ENCODE measurements around the gene LHPP. TPM values are rescaled to one million over a fixed set of nuclear protein-coding genes. Genes with fewer than 3 reads are reported as not detected.

Gene LHPP
- total RNA-seq, 4 donors from 2014 or later = 34.2 to 76.7 (median 38.2) TPM

DNA sequence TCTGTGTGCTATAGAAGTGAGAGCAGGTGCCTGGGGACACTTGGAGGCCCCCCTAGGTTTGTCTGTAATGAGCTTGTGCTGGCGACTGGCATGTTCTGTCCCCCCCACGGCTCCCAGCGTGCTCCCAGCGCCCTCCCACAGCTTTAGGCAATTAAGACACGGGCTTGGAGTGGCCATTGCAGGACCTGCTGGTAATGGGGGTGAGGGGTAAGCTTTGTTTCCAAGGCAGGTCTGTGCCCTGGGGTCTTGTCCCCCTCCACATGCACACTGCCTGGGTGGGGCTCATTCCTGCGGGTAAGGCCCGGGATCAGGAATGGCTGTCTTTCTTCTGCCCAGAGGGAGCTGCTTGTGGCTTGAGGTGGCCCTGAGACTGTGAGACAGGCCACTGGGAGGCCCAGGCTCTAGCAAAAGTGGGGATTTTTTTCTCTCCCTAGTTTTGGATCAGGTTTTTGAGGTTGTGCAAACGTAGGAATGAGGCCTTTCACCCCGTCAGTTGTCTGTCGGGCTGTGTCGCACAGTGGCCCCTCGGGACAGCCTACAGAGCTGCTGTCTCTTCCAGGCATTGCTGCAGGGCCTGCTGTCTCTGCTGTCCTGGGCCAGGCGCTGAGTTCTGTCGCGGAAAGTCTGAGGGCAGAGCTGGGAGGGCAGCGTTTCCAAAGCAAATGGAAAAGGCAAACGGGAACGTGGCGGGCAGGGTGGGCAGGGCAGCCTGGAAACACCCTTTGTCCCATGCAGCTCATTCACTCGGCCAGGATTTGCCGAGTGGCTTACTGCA, 107.4 kb downstream of the LHPP start:
- H3K27ac ChIP-seq = no peak overlapping the region
- DNase-seq = no peak
- no peak overlapping the region for H3K4me3 ChIP-seq
- H3K36me3 ChIP-seq = no peaks in the 10 kb centered on the region
- H3K9me3 ChIP-seq = no peaks in the 10 kb centered on the region
- H3K4me1 ChIP-seq = peaks cover 0 to 4% (median 0%) of the 10 kb centered on the region in 4 donors
- TF ChIP-seq, protein P1, sequence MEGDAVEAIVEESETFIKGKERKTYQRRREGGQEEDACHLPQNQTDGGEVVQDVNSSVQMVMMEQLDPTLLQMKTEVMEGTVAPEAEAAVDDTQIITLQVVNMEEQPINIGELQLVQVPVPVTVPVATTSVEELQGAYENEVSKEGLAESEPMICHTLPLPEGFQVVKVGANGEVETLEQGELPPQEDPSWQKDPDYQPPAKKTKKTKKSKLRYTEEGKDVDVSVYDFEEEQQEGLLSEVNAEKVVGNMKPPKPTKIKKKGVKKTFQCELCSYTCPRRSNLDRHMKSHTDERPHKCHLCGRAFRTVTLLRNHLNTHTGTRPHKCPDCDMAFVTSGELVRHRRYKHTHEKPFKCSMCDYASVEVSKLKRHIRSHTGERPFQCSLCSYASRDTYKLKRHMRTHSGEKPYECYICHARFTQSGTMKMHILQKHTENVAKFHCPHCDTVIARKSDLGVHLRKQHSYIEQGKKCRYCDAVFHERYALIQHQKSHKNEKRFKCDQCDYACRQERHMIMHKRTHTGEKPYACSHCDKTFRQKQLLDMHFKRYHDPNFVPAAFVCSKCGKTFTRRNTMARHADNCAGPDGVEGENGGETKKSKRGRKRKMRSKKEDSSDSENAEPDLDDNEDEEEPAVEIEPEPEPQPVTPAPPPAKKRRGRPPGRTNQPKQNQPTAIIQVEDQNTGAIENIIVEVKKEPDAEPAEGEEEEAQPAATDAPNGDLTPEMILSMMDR (IDR thresholded peaks at IDR 0.05) = no peak
- no peak for TF ChIP-seq POLR2A (IDR thresholded peaks at IDR 0.05)
- no peaks in the 10 kb centered on the region for H3K27me3 ChIP-seq

DNA sequence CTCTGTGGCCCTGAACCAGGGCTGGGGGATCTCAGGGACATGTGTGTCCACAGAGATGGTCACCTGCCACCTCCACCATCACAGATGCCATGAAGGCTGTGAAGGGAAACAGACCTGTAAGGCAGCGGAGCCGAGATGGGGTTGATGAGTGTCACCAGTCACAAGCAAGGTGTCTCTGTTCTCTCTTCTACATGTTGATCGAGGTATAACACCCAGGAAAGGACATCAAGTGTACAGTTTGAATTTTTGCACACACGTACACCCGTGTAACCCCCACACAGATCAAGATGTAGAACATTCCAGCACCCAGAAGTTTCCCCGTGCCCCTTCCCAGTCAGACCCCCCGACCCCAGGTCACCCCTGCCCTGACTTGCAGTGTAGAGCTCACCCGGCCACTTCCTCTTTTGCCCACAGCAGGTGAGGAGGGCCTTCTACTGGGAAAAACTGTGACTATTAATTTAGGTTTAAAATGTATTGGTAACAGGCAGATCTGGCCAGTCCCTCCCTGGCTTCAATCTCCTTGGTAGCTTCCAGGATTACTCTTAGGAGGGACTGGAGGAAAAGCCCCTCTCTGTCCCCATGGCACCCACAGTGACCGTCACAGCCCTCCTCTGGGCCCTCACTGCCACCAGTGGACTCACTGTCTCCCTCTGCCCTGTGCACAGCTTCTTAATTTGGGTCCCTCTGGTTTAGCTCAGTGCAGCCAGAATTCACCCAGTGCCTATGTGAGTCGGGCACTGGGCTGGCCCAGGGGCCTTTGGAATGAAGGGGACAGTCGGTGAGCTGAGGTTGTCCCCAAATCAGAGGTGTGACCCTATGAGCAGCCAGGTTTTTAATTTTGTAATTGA, 108.2 kb downstream of the LHPP start:
- H3K9me3 ChIP-seq = no peaks in the 10 kb centered on the region
- H3K4me1 ChIP-seq = peaks cover 0 to 4% (median 0%) of the 10 kb centered on the region in 4 donors
- H3K36me3 ChIP-seq = no peaks in the 10 kb centered on the region
- DNase-seq = no peak
- no peak overlapping the region for H3K27ac ChIP-seq
- H3K4me3 ChIP-seq = no peak overlapping the region
- TF ChIP-seq POLR2A (IDR thresholded peaks at IDR 0.05) = no peak
- TF ChIP-seq, protein P1 (IDR thresholded peaks at IDR 0.05) = no peak
- H3K27me3 ChIP-seq = no peaks in the 10 kb centered on the region

DNA sequence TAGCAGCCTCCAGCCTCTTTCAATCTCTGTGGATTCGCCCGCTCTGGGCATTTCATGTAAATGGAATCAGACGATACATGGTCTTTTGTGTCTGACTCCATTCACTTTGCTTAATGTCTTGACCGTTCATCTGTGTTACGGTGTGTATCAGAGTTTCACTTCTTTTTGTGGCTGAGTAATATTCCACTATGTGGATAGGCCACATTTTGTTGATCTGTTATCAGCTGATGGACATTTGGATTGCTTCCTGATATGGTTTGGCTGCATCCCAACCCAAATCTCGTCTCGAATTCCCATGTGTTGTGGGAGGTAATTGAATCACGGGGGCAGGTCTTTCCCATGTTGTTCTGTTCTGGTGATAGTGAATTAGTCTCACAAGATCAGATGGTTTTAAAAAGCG, 109.0 kb downstream of the LHPP start:
- H3K27me3 ChIP-seq = no peaks in the 10 kb centered on the region
- DNase-seq = no peak
- no peak overlapping the region for H3K4me3 ChIP-seq
- no peaks in the 10 kb centered on the region for H3K9me3 ChIP-seq
- H3K27ac ChIP-seq = no peak overlapping the region
- H3K4me1 ChIP-seq = peaks cover 0 to 4% (median 0%) of the 10 kb centered on the region in 4 donors
- H3K36me3 ChIP-seq = no peaks in the 10 kb centered on the region
- TF ChIP-seq, protein P1 (IDR thresholded peaks at IDR 0.05) = no peak
- no peak for TF ChIP-seq POLR2A (IDR thresholded peaks at IDR 0.05)

DNA sequence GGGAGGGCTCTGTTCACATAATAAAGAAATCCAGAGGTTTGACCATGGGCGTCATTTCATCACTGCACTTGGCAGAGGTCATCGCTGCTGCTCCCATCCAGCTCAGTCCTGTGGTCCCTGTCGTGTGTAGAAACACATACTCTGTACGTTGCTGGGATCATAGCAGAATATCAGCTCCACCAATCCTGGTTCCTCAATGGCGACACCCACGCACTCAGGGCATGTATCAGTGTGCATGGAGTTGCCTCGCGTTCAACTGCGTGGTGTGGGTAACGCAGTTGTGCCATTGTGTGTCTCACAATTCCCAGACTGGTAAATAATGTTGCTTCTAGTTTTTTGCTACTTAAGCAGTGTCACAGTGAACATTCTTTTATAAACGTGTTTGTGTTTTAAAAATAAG, 111.1 kb downstream of the LHPP start:
- H3K4me1 ChIP-seq = peaks cover 0 to 4% (median 0%) of the 10 kb centered on the region in 4 donors
- no peaks in the 10 kb centered on the region for H3K27me3 ChIP-seq
- H3K4me3 ChIP-seq = no peak overlapping the region
- no peak overlapping the region for H3K27ac ChIP-seq
- no peak for DNase-seq
- TF ChIP-seq POLR2A (IDR thresholded peaks at IDR 0.05) = no peak
- TF ChIP-seq, protein P1 (IDR thresholded peaks at IDR 0.05) = no peak
- H3K36me3 ChIP-seq = no peaks in the 10 kb centered on the region
- H3K9me3 ChIP-seq = no peaks in the 10 kb centered on the region

DNA sequence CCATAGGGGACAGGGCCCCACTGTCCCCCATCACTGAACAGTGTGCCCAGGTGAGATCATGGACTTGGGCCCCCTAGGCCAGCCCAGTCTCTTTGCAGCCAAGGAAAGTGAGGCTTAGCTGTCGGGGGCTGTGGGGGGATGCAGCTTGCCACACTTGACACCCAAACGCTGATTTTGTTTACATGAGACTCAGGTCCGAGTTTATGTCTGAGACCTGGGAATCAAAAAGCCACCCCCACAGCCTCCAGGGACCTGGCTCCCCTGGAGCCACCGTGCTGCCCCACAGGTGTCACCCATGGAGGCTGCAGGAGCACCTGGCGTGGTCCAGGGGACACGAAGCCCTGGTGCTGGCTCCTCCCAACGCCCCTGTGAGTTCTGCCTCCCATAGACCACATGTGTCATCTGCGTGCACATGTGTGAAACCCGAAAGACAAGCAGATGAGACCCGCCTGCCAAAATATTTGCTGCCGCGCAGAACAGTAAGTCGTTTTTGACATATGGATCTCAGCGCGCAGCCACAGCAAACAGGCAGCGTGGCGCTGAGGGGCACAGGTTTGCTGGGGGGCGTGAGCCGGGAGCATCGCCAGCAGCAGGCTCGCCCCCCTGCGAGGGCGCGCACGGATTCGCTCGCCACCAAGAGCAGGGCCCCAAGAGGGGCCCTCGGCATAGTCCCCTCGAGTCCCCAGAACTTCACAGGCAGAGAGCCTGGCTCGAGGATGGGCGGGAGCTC, 112.3 kb downstream of the LHPP start:
- no peak overlapping the region for H3K27ac ChIP-seq
- TF ChIP-seq, protein P1 (IDR thresholded peaks at IDR 0.05) = no peak
- no peak for TF ChIP-seq POLR2A (IDR thresholded peaks at IDR 0.05)
- no peak overlapping the region for H3K4me3 ChIP-seq
- H3K9me3 ChIP-seq = no peaks in the 10 kb centered on the region
- peaks cover 0 to 4% (median 0%) of the 10 kb centered on the region in 4 donors for H3K4me1 ChIP-seq
- DNase-seq = no peak
- no peaks in the 10 kb centered on the region for H3K27me3 ChIP-seq
- H3K36me3 ChIP-seq = no peaks in the 10 kb centered on the region

Data from Peyer's patch (tissue), 4 donors.